Activated B cell treated with CpG ODN at 0.5 μM for 24 hours (primary cell): ENCODE data around the gene CHMP6. TPM values are rescaled to one million over a fixed set of nuclear protein-coding genes. Genes with fewer than 3 reads are reported as not detected.

ENCODE experiments used
- ATAC-seq: fragments of 200-7000 bp; cut with Tn5 transposase; one replicate; pipeline ENCODE4 v1.10.0; 2021; ENCODE audit warnings: low read depth, mild to moderate bottlenecking, moderate library complexity
- CTCF ChIA-PET: fragments of 350-600 bp; sonication (Branson Sonifier 250); formaldehyde crosslinking; loops from one replicate; lab custom pipeline; 2021; ENCODE audit warnings: antibody characterized with exemption; lab: Charles Lee
- POLR2A ChIA-PET: fragments of 350-600 bp; sonication (Branson Sonifier 250); formaldehyde crosslinking; loops from one replicate; lab custom pipeline; 2021; ENCODE audit warnings: antibody characterized with exemption; lab: Charles Lee
- DNase-seq: peaks from one replicate; pipeline ENCODE4 v3.0.0; 2022
- H3K27ac Mint-ChIP-seq: one replicate; pipeline ENCODE4 v1.8.0; 2020; ENCODE audit warnings: mixed read lengths
- H3K27me3 Mint-ChIP-seq: one replicate; pipeline ENCODE4 v1.8.0; 2021; ENCODE audit warnings: mixed read lengths
- H3K36me3 Mint-ChIP-seq: one replicate; pipeline ENCODE4 v1.8.0; 2021; ENCODE audit warnings: low read depth, mixed read lengths
- H3K4me1 Mint-ChIP-seq: one replicate; pipeline ENCODE4 v1.8.0; 2021; ENCODE audit warnings: mixed read lengths
- H3K4me3 Mint-ChIP-seq: one replicate; pipeline ENCODE4 v1.8.0; 2020; ENCODE audit warnings: mild to moderate bottlenecking, mixed read lengths
- H3K9me3 Mint-ChIP-seq: one replicate; pipeline ENCODE4 v1.8.0; 2020; ENCODE audit warnings: mixed read lengths
- intact Hi-C: fragments of 100-400 bp; cut with micrococcal nuclease; formaldehyde crosslinking; loops from one replicate; pipeline ENCODE4 v1.15.1; 2024
- total RNA-seq: library from RNA; stranded (reverse); gene quantifications from 2 replicates; pipeline ENCODE4 v1.2.3, GENCODE V29; 2022
- TF ChIP-seq, protein P1 (sequence below): fragments of 200-600 bp; IDR thresholded peaks from one replicate; pipeline ENCODE4 v1.8.0; 2022; ENCODE audit warnings: antibody characterized with exemption, mild to moderate bottlenecking

The CHMP6 gene
- total RNA-seq, 1 donor from 2014 or later = 36.6 TPM

GRCh38 chr17:81049372-81049911 lies 57.8 kb downstream of the CHMP6 start:
- TF ChIP-seq, protein P1, sequence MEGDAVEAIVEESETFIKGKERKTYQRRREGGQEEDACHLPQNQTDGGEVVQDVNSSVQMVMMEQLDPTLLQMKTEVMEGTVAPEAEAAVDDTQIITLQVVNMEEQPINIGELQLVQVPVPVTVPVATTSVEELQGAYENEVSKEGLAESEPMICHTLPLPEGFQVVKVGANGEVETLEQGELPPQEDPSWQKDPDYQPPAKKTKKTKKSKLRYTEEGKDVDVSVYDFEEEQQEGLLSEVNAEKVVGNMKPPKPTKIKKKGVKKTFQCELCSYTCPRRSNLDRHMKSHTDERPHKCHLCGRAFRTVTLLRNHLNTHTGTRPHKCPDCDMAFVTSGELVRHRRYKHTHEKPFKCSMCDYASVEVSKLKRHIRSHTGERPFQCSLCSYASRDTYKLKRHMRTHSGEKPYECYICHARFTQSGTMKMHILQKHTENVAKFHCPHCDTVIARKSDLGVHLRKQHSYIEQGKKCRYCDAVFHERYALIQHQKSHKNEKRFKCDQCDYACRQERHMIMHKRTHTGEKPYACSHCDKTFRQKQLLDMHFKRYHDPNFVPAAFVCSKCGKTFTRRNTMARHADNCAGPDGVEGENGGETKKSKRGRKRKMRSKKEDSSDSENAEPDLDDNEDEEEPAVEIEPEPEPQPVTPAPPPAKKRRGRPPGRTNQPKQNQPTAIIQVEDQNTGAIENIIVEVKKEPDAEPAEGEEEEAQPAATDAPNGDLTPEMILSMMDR = no peak
- Mint-ChIP-seq H3K36me3 (no peaks in the 10 kb centered on the region), H3K27ac (no peak overlapping the region), H3K4me1 (peaks cover 8% of the 10 kb centered on the region), H3K27me3 (peaks cover 10% of the 10 kb centered on the region), H3K9me3 (no peaks in the 10 kb centered on the region), H3K4me3 (peak overlapping the region; percentile 37)
- CTCF ChIA-PET = no interaction called here
- POLR2A ChIA-PET = no interaction called here
- intact Hi-C loops = no loop called here
- ATAC-seq = peak; percentile 25
- DNase-seq = no peak

Other genes with a start within 250 kb of the CHMP6 start
- 5.3 and 6.8 TPM in 2 replicates for gene BAIAP2, start 43.3 kb downstream of the CHMP6 start, total RNA-seq
- not detected in 2 replicates for gene PVALEF, start 173.7 kb downstream of the CHMP6 start, total RNA-seq
- gene AATK, start 174.4 kb downstream of the CHMP6 start, total RNA-seq = 0.27 and 0.42 TPM in 2 replicates
- 14.2 and 15.9 TPM in 2 replicates for gene CEP131, start 231.1 kb downstream of the CHMP6 start, total RNA-seq
- gene TEPSIN, start 247.2 kb downstream of the CHMP6 start, total RNA-seq = 82.9 and 102 TPM in 2 replicates
- gene NDUFAF8, start 247.5 kb downstream of the CHMP6 start, total RNA-seq = 52.8 and 55.8 TPM in 2 replicates